ENCODE measurements around the gene AGAP3.

DNA sequence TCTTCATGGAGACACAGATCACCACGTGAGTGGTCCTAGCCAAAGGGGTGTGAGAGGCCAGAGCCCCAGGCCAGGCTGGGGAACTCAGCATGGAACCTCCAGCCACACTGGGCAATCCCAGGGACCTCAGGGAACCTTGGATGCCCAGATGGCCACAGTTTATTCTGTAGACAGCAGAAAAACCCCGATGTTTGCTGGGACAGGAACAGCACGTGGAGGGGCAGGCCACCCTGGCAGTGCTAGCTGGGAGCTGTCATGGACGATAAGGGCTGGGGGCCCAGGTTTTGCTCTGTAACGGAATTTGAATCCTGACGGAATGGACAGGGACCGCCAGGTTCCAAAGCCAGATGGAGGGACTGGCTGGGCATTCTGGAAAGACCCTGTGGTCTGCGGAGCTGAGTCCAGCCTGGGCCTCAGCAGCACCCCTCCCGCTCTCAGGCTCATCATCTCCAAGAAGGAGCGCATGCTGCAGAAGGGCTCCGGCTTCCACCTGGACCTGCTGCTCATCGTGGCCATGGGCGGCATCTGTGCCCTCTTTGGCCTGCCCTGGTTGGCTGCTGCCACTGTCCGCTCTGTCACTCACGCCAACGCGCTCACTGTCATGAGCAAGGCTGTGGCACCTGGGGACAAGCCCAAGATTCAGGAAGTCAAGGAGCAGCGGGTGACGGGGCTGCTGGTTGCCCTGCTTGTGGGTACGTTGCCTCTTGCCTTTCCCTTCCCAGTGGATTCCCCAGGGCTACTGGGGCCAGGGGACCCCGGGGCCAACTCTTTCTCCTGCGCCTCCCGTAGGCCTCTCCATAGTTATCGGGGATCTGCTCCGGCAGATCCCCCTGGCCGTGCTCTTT, 11.2 kb upstream of the AGAP3 start:
- TF ChIP-seq, protein P1, sequence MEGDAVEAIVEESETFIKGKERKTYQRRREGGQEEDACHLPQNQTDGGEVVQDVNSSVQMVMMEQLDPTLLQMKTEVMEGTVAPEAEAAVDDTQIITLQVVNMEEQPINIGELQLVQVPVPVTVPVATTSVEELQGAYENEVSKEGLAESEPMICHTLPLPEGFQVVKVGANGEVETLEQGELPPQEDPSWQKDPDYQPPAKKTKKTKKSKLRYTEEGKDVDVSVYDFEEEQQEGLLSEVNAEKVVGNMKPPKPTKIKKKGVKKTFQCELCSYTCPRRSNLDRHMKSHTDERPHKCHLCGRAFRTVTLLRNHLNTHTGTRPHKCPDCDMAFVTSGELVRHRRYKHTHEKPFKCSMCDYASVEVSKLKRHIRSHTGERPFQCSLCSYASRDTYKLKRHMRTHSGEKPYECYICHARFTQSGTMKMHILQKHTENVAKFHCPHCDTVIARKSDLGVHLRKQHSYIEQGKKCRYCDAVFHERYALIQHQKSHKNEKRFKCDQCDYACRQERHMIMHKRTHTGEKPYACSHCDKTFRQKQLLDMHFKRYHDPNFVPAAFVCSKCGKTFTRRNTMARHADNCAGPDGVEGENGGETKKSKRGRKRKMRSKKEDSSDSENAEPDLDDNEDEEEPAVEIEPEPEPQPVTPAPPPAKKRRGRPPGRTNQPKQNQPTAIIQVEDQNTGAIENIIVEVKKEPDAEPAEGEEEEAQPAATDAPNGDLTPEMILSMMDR (IDR thresholded peaks at IDR 0.05) = no peak
- no peak for TF ChIP-seq POLR2A (IDR thresholded peaks at IDR 0.05)
